Mesothelial cell of epicardium (in vitro differentiated cells): Measurements from ENCODE around the gene PLA2G15. TPM values are rescaled to one million over a fixed set of nuclear protein-coding genes. Genes with fewer than 3 reads are reported as not detected.

ENCODE experiments used
- DNase-seq, 2 experiments: peaks; one replicate each; pipeline ENCODE4 v3.0.0; 2021; ENCODE audit warnings: low spot score in 2 of 2; ENCODE audit not compliant: unreplicated experiment in 2 of 2
- H3K27ac Mint-ChIP-seq: 2 replicates; pipeline ENCODE4 v1.8.0; 2021; ENCODE audit warnings: mixed read lengths
- H3K27me3 Mint-ChIP-seq: 2 replicates; pipeline ENCODE4 v1.8.0; 2021; ENCODE audit warnings: low read depth, mixed read lengths
- H3K36me3 Mint-ChIP-seq: 2 replicates; pipeline ENCODE4 v1.8.0; 2021; ENCODE audit warnings: mixed read lengths
- H3K4me1 Mint-ChIP-seq: 2 replicates; pipeline ENCODE4 v1.8.0; 2021; ENCODE audit warnings: mixed read lengths
- H3K4me3 Mint-ChIP-seq: 2 replicates; pipeline ENCODE4 v1.8.0; 2021; ENCODE audit warnings: mild to moderate bottlenecking, moderate library complexity, mixed read lengths
- H3K9me3 Mint-ChIP-seq: 2 replicates; pipeline ENCODE4 v1.8.0; 2021; ENCODE audit warnings: mixed read lengths
- CTCF ChIP-seq: fragments of 200-600 bp; sonication (generic); IDR thresholded peaks from one replicate; pipeline ENCODE4 v1.5.0; 2021; ENCODE audit warnings: antibody characterized with exemption; ENCODE audit not compliant: unreplicated experiment
- total RNA-seq: library from RNA; stranded (reverse); gene quantifications from 3 replicates; pipeline ENCODE4 v1.2.1, GENCODE V29; 2021

The PLA2G15 gene
- total RNA-seq, 1 donor from 2014 or later: 19.4 TPM

- H3K27me3 Mint-ChIP-seq: no peaks in the 10 kb centered on the region
- DNase-seq: no peak
- no peak overlapping the region for H3K4me3 Mint-ChIP-seq
- H3K9me3 Mint-ChIP-seq: no peaks in the 10 kb centered on the region
- H3K36me3 Mint-ChIP-seq: peaks cover 5% of the 10 kb centered on the region
- no peaks in the 10 kb centered on the region for H3K4me1 Mint-ChIP-seq
- no peak overlapping the region for H3K27ac Mint-ChIP-seq
- TF ChIP-seq CTCF: no peak
Observed at GRCh38 chr16:68226116-68226515, 19.1 kb upstream of the PLA2G15 start.

GRCh38 chr16:68227183-68227793 lies 17.9 kb upstream of the PLA2G15 start:
- H3K27me3 Mint-ChIP-seq: no peaks in the 10 kb centered on the region
- no peaks in the 10 kb centered on the region for H3K9me3 Mint-ChIP-seq
- no peak for TF ChIP-seq CTCF
- no peaks in the 10 kb centered on the region for H3K4me1 Mint-ChIP-seq
- H3K27ac Mint-ChIP-seq: no peak overlapping the region
- H3K4me3 Mint-ChIP-seq: no peak overlapping the region
- DNase-seq: no peak
- peaks cover 5% of the 10 kb centered on the region for H3K36me3 Mint-ChIP-seq

- H3K27me3 Mint-ChIP-seq: no peaks in the 10 kb centered on the region
- H3K4me1 Mint-ChIP-seq: no peaks in the 10 kb centered on the region
- no peak for DNase-seq
- H3K27ac Mint-ChIP-seq: no peak overlapping the region
- H3K9me3 Mint-ChIP-seq: no peaks in the 10 kb centered on the region
- H3K36me3 Mint-ChIP-seq: peaks cover 5% of the 10 kb centered on the region
- H3K4me3 Mint-ChIP-seq: no peak overlapping the region
- no peak for TF ChIP-seq CTCF
Observed at GRCh38 chr16:68227850-68228553, 17.2 kb upstream of the PLA2G15 start.

- Mint-ChIP-seq H3K27me3 (peaks cover 5% of the 10 kb centered on the region), H3K27ac (no peak overlapping the region), H3K36me3 (peaks cover 5% of the 10 kb centered on the region), H3K4me3 (no peak overlapping the region), H3K9me3 (no peaks in the 10 kb centered on the region), H3K4me1 (peaks cover 4% of the 10 kb centered on the region)
- DNase-seq: no peak
- no peak for TF ChIP-seq CTCF
Observed at GRCh38 chr16:68228652-68229051, 16.5 kb upstream of the PLA2G15 start.

GRCh38 chr16:68229431-68230175 lies 15.6 kb upstream of the PLA2G15 start:
- H3K4me3 Mint-ChIP-seq: no peak overlapping the region
- peak in 1 of 2 experiments; percentile 60 for DNase-seq
- H3K36me3 Mint-ChIP-seq: peaks cover 5% of the 10 kb centered on the region
- TF ChIP-seq CTCF: peak; percentile 74
- peaks cover 12% of the 10 kb centered on the region for H3K4me1 Mint-ChIP-seq
- peak overlapping the region; percentile 77 for H3K27ac Mint-ChIP-seq
- peaks cover 11% of the 10 kb centered on the region for H3K27me3 Mint-ChIP-seq
- H3K9me3 Mint-ChIP-seq: no peaks in the 10 kb centered on the region
